HG02973 (cell line): ENCODE data around the gene CABLES2.

ENCODE experiments used
- ATAC-seq: cut with Tn5 transposase; IDR thresholded peaks from one replicate; pipeline ENCODE4 v1.9.1; 2021; ENCODE audit warnings: moderate library complexity; ENCODE audit not compliant: unreplicated experiment

The CABLES2 gene

GRCh38 chr20:62419759-62420158, 12.7 kb upstream of the CABLES2 start:
- no peak for ATAC-seq

DNA sequence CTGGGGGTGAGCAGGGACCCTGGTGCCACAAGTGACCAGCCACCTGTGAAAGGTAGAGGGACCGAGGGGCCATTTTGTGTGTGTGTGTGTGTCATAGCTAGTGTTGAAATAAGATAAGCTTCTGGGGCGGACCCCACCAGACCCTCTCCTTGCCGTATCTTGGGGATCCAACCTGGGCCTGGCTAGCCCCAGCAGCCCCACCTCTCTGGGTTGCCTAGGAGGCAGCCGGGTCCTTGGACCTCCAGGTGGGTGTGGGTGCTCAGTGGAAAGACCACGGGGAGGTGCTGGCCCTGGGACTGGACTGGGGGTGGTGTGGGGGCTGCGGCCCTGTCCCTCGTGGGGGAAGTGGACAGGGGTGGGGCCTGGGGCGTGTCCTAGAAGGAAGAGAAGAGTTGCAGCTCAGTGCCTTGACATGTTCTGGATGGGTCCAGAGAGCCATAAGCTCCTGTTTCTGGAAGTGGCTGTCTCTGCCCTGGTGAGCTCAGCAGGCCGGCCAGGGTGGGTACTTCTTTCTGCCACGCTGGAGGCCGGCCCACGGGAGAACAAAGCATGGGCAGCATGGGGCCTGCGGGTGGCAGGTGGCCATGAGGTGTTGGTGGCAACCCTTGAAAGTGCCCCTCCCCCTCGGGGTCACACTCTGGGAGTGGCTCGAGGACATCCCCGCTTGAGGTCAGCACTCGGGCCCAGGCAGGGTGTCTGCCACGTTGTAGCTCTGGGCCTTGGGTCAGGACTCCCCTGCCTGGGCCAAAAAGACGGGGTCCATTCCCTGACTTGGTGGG, 11.8 kb upstream of the CABLES2 start:
- ATAC-seq: no peak

GRCh38 chr20:62417981-62418708, 11.1 kb upstream of the CABLES2 start:
- no peak for ATAC-seq

- ATAC-seq: no peak
Measured at GRCh38 chr20:62416651-62417637, 9.9 kb upstream of the CABLES2 start.

DNA sequence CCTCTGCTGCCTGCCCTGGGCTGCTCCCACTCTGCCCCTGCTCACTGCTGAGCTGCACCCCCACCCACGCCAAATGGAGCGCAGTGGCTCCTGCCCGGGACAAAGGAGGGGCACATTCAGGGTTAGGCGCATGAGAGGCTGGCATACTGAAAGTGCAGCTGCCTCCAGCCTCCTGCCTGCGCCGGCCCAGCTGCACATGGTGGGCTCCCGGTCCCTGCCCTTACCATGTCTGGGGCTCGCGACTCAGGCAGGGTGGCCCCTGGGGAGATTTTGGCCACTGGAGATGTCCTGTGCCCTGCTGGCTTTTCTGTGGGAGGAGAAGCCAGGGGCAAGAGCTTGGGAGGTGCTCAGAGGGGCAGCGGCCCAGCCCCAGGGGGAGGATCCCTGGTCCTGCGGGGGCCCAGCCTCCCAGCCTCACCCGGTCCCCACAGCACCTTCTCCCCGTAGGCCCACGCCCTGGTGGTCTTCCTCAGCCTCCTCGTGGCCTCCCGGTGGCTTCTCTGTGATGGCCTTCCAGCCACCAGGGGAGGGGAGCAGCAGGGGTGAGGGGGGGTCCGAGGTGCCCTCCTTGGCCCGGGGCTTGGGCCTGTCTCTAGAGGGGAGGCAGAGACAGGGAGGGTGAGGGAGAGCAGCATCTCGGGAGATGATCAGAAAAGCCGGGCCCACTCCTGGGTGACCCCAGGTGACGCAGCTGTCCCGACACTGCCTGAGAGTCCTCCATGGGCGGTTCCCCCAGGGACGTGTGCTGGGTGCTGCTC, 8.4 kb upstream of the CABLES2 start:
- ATAC-seq: no peak

DNA sequence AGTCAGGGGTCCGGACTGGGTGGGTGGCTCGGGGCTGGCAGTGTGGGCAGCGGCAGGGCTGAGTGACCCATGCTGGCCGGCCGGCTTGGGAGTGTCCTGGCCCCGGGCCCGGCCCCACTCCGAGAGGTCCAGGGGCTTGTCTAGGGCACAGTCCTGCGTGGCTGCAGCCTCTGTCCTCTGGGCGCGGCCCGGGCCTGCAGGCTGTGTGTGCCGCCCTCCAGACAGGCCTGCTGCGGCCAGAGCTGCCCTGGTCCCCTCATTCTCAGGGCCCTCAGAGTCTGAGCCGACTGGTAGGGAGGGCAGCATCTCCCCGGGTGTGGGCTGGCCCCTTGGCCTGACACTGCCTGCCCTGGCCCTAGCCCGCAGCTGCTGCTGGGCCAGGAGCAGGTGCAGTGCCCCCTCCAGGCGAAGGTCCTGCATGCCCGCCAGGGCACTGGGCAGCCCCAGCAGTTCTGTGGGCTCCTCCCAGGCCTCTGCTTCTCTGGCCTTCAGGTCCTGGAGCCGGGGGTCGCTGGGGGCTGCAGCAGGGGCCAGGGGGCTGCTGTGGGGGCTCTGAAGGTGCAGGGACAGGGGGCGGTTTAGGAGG, 6.9 kb upstream of the CABLES2 start:
- no peak for ATAC-seq

- no peak for ATAC-seq
Measured at GRCh38 chr20:62413025-62413570, 6.0 kb upstream of the CABLES2 start.

- ATAC-seq: no peak
Measured at GRCh38 chr20:62412194-62413024, 5.3 kb upstream of the CABLES2 start.

GRCh38 chr20:62411479-62412193, 4.6 kb upstream of the CABLES2 start:
- ATAC-seq: no peak

- ATAC-seq: no peak
Measured at GRCh38 chr20:62410746-62411478, 3.8 kb upstream of the CABLES2 start.

- no peak for ATAC-seq
Measured at GRCh38 chr20:62409931-62410745, 3.1 kb upstream of the CABLES2 start.

- ATAC-seq: no peak
Measured at GRCh38 chr20:62409086-62409853, 2.2 kb upstream of the CABLES2 start.

DNA sequence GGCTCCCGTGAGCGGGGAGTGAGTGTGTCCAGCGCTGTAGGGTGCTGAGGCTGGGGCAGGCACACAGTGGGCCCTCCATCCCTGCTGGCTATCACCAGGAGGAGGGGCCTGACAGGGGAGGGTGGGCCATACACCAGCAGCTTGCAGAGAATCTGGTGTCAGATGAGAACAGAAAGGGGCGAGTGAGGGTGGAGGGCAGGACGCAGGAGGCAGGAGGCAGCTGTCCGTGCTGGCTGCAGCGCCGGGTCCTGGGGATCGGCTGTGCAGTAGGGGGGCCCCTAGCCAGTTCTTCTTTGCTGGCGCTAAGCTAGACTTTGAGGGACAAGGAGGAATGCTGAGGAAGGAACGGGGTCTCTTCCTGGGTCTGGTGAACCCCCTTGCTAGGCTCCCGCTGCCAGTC, 1.6 kb upstream of the CABLES2 start:
- ATAC-seq: no peak

GRCh38 chr20:62408055-62408454, 970 bp upstream of the CABLES2 start:
- ATAC-seq: no peak

DNA sequence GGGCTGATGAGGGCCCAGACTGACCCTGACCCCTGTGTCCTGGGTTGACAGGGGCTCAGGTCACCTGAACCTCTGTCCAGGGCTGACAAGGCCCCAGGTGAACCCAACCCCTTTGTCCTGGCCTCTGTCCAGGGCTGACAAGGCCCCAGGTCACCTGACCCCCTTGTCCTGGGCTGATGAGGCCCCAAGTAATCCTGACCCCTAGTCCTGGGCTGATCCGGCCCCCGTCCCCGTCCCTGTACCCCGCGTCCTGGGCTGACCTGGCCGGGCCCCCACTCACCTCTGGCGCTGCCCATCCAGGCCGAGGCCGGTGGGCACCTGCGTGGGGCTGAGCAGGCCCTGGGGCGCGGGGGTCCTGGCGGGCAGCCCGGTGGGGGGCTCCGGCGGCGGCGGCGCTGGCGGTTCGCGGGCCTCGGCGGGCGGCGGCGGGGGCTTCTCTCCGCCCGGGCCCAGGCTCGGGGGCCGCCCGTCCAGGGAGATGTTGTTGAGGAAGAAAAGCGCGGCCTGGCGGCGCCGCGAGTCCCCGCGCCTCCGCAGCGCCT, 379 bp downstream of the CABLES2 start:
- ATAC-seq: no peak
